ENCODE results near the gene EMILIN3. TPM values are rescaled to one million over a fixed set of nuclear protein-coding genes. Genes with fewer than 3 reads are reported as not detected.

Gene EMILIN3
- total RNA-seq, 1 experiment from 2014 or later = not detected

- Histone ChIP-seq H3K4me1 (ENCODE audit: control insufficient read depth in 1 of 2, insufficient read depth in 2 of 2, low read length in 2 of 2) (no peaks in the 10 kb centered on the region), H3K9me2 (ENCODE audit: insufficient read depth) (no peaks in the 10 kb centered on the region), H3K9ac (ENCODE audit: low read length) (no peak overlapping the region), H3K9me3 (ENCODE audit: control insufficient read depth in 1 of 2, insufficient read depth in 1 of 2, low read depth in 1 of 2, low read length in 2 of 2) (no peaks in the 10 kb centered on the region), H3K79me2 (ENCODE audit: insufficient read depth, low read length) (no peaks in the 10 kb centered on the region), H3K4me2 (ENCODE audit: low read length) (no peak overlapping the region), H4K20me1 (ENCODE audit: insufficient read depth) (no peaks in the 10 kb centered on the region), H3K27me3 (ENCODE audit: insufficient read depth, low read length) (peaks cover 10% of the 10 kb centered on the region), H3K36me3 (ENCODE audit: control insufficient read depth in 1 of 2, insufficient read depth in 2 of 2, low read length in 2 of 2) (no peaks in the 10 kb centered on the region), H3K4me3 (replicated peaks in 1 of 2; ENCODE audit: low read depth in 1 of 2, low read length in 2 of 2) (no peak overlapping the region), H3K27ac (ENCODE audit: low read depth, low read length) (no peak overlapping the region), H2AFZ (ENCODE audit: low read depth, low read length, poor library complexity, severe bottlenecking) (no peak overlapping the region)
- DNase-seq (ENCODE audit: low read depth, low spot score) = no peak
- ChIA-PET POLR2A (no interaction called here), CTCF (no interaction called here), RAD21 (ENCODE audit: low non-redundant PET in 1 of 2, low total read pairs in 2 of 2, uncharacterized antibody in 2 of 2, unreplicated experiment in 2 of 2) (no interaction called here)
- intact Hi-C loops (cut with micrococcal nuclease) = no loop called here
- TF ChIP-seq TCF7L2 (IDR thresholded peaks at IDR 0.05; ENCODE audit: borderline replicate concordance, extremely low read depth, insufficient read depth, insufficient read length) (no peak), CBX3 (IDR thresholded peaks at IDR 0.05; ENCODE audit: low read depth) (no peak), EZH2phosphoT487 (IDR thresholded peaks at IDR 0.05; ENCODE audit: borderline replicate concordance) (no peak), EZH2 (IDR thresholded peaks at IDR 0.05) (no peak), REST (IDR thresholded peaks at IDR 0.05; ENCODE audit: low read depth) (no peak), SIN3A (IDR thresholded peaks at IDR 0.05; ENCODE audit: low read depth) (no peak), EGR1 (IDR thresholded peaks at IDR 0.05; ENCODE audit: low read depth) (no peak), ELF1 (IDR thresholded peaks at IDR 0.05; ENCODE audit: borderline replicate concordance, low read depth) (no peak), CTCF (IDR thresholded peaks at IDR 0.05 in 2 of 3, conservative IDR thresholded peaks at IDR 0.05 in 1 of 3; ENCODE audit: borderline replicate concordance in 1 of 3, insufficient read depth in 1 of 3, low read depth in 2 of 3, low read length in 2 of 3) (no peak), ATF3 (IDR thresholded peaks at IDR 0.05) (no peak), SRF (IDR thresholded peaks at IDR 0.05; ENCODE audit: low read depth) (no peak), ZNF274 (IDR thresholded peaks at IDR 0.05; ENCODE audit: low read depth, low read length) (no peak), SP1 (IDR thresholded peaks at IDR 0.05; ENCODE audit: low read depth) (no peak), MAX (IDR thresholded peaks at IDR 0.05) (no peak), POLR2A (IDR thresholded peaks at IDR 0.05; ENCODE audit: borderline replicate concordance, extremely low read depth, insufficient read depth, insufficient read length) (no peak), YY1 (IDR thresholded peaks at IDR 0.05; ENCODE audit: extremely low read depth, insufficient replicate concordance, low read depth, low read length) (no peak), JUND (IDR thresholded peaks at IDR 0.05) (no peak), RAD21 (IDR thresholded peaks at IDR 0.05; ENCODE audit: low read depth) (no peak)
- ATAC-seq = no peak
- BruUV-seq (replicated peaks) = no TSS peak
Observed at GRCh38 chr20:41375846-41376245, 9.2 kb upstream of the EMILIN3 start.
